Astrocyte of the spinal cord (primary cell): ENCODE data around the gene CADPS.

Source experiments
- DNase-seq: peaks from one replicate; pipeline ENCODE4 v3.0.0; 2011; ENCODE audit warnings: low read depth, low spot score
- H3K4me3 ChIP-seq: 2 replicates; pipeline ENCODE4 v1.5.1; 2011; ENCODE audit warnings: low read depth, mild to moderate bottlenecking, low read length, moderate library complexity
- in situ Hi-C: cut with HindIII; loops from 2 replicates; pipeline ENCODE4 v1.10.0; 2017; ENCODE audit warnings: low sequenced_read_pairs
- TF ChIP-seq, protein P1 (sequence below): IDR thresholded peaks from 2 replicates; pipeline ENCODE4 v1.5.1; 2012; ENCODE audit warnings: low read depth, mild to moderate bottlenecking, low read length, inconsistent platforms

The CADPS gene

DNA sequence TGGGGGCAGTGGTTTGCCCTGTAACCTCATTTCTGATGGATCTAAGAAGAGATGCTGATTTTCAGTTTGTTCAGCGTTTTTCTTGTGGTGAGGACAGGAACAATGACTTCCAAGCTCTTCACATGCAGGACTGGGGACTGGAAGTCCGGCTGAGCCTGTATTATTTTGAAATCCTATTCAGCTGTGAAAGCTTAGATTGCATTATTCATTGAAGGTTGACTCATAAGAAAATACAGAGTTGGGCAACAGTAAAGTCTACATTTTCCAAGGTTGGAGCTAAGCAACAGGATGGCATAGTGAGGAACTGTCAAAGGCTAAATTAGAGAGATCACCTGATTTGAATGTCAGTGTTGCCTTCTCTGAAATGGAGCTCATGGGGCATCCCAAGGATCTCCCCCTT, 270.9 kb downstream of the CADPS start:
- peak; percentile 88 for DNase-seq
- in situ Hi-C loops, result no loop called here
- TF ChIP-seq, protein P1, sequence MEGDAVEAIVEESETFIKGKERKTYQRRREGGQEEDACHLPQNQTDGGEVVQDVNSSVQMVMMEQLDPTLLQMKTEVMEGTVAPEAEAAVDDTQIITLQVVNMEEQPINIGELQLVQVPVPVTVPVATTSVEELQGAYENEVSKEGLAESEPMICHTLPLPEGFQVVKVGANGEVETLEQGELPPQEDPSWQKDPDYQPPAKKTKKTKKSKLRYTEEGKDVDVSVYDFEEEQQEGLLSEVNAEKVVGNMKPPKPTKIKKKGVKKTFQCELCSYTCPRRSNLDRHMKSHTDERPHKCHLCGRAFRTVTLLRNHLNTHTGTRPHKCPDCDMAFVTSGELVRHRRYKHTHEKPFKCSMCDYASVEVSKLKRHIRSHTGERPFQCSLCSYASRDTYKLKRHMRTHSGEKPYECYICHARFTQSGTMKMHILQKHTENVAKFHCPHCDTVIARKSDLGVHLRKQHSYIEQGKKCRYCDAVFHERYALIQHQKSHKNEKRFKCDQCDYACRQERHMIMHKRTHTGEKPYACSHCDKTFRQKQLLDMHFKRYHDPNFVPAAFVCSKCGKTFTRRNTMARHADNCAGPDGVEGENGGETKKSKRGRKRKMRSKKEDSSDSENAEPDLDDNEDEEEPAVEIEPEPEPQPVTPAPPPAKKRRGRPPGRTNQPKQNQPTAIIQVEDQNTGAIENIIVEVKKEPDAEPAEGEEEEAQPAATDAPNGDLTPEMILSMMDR, result no peak
- H3K4me3 ChIP-seq, result no peak overlapping the region

GRCh38 chr3:62602987-62603386, 272.2 kb downstream of the CADPS start:
- TF ChIP-seq, protein P1, result no peak
- in situ Hi-C loops, result no loop called here
- no peak for DNase-seq
- H3K4me3 ChIP-seq, result no peak overlapping the region

GRCh38 chr3:62602129-62602770, 273.0 kb downstream of the CADPS start:
- in situ Hi-C loops, result no loop called here
- no peak for DNase-seq
- TF ChIP-seq, protein P1, result no peak
- no peak overlapping the region for H3K4me3 ChIP-seq

GRCh38 chr3:62601238-62602070, 273.8 kb downstream of the CADPS start:
- in situ Hi-C loops, result no loop called here
- DNase-seq, result peak; percentile 59
- TF ChIP-seq, protein P1, result no peak

GRCh38 chr3:62600033-62600432, 275.2 kb downstream of the CADPS start:
- no peak overlapping the region for H3K4me3 ChIP-seq

More at GRCh38 chr3:62601238-62602070, 273.8 kb downstream of the CADPS start:
- H3K4me3 ChIP-seq, result no peak overlapping the region

DNA sequence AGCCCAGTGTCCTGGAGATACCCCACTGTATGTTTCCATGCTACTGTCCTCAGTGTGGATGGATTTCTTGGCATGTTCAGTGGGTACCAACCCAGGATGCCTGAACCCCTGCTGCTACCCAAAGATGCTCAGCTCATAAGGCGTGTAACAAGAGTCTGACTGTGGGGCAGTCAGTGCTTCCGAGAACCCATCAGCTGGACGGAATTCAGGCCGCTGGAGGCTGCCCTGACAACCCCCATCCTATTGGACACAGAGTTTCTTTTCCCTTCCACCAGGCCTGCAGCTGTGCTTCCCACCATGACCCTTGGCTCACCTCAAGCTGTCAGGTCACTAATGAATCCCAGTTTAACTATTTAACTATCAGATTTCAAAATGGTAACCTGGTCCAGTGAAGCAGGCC, 277.7 kb downstream of the CADPS start:
- no peak overlapping the region for H3K4me3 ChIP-seq
- TF ChIP-seq, protein P1, result no peak
- peak; percentile 56 for DNase-seq
- in situ Hi-C loops, result no loop called here

More at GRCh38 chr3:62600033-62600432, 275.2 kb downstream of the CADPS start:
- DNase-seq, result no peak
- in situ Hi-C loops, result no loop called here
- TF ChIP-seq, protein P1, result no peak
